Measurements from ENCODE around the gene TPCN2.

The TPCN2 gene

GRCh38 chr11:69113226-69113625 lies 64.5 kb downstream of the TPCN2 start:
- DNase-seq (ENCODE audit: low spot score), result no peak

DNA sequence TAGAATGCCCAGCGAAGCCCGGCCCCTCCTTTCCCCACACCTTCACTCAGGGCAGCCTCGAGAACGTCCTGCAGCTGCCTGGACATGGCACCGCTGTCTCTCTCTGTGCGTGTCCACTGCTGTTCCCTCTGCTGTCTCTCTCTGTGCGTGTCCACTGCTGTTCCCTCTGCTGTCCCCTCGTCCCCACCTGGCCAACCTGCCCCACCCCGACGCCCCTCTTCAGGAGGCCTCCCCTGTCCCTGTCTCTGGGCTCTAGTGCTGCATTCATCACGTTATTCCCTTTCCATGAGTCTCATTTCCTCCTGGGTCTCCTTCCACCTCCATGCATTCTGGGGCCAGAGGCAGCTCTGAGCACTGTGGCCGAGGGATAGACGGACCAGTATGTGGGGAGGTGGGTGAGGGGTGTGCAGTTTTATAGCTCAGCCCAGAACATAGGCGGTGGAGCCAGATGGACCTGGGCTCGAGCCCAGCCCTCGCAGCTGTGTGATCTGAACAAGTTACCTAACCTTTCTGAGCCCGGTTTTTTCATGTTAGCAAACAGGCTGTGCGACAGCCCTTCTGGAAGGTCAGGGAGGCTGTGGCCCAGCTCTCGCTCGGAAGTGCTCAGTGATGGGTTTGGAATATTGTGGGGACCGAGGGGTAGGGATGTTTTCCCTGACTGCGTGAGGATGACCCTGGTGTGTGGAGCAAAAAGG lies 65.1 kb downstream of the TPCN2 start:
- no peak for DNase-seq (ENCODE audit: low spot score)

- DNase-seq (ENCODE audit: low spot score), result no peak
Observed at GRCh38 chr11:69114362-69114761, 65.6 kb downstream of the TPCN2 start.

GRCh38 chr11:69114811-69115523 lies 66.2 kb downstream of the TPCN2 start:
- DNase-seq (ENCODE audit: low spot score), result no peak

DNA sequence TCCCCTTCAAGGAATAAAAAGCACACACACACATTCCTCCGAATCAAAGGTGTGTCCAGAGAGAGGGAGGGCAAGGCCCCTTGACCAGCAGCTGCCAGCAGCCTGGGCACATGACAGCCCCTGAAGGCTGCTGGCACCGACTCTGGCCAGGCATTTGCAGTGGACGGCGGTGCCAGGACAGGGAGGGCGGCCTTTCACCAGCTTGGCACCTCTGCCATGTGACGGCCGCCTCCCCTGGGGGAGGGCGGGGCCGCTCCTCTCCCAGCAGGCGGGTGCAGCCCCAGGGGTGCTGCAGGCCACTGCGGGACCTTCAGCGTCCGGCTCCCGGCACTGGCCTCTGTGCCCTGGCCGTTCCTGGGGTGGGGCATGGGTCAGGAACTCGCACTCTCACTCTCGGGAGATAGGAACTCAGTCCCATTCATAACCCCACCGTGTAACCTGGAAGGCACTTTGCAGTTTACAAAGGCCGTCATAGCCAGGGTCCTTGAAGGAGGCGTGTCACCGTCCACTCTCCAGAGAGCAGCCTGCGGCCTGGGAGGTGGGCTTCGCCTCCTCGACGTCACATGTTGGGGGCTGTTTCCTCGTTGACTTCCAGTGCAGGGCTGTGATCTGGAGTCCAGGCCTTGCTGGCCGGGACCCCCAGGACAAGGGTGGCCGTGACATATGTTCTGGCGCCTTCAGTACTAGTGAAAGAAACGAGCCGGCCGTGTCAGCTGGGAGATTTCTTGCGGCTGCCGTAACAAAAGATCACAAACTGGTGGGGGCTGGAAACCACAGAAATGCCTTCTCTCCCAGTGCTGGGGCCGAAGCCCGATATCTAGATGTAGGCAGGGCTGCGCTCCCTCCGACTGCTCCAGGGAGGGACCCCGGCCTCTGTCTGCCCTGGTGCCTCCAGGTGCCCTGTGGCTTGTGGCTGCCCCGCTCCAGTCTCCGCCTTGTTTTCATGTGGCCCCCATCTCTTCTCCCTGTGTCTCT lies 67.1 kb downstream of the TPCN2 start:
- DNase-seq (ENCODE audit: low spot score), result no peak

GRCh38 chr11:69116671-69117070 lies 67.9 kb downstream of the TPCN2 start:
- DNase-seq (ENCODE audit: low spot score), result no peak

DNA sequence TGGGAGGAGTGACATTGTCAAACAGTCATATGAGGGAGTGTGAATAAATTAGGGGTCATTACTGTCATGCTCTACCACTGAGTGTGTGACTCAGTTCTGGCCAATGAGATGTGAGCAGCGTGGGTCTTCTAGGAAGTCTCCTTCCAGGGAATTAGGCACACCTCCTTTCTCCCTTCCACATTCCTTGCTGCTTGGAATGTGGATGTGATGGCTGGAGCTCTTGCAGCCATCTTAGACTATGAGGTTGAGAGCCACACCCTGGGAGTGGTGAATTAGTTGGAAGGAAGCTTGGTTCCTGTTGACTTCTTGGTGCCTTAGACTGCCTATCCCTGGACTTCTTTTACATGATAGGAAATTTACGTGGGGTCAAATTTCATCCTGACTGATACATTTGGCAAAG lies 70.5 kb downstream of the TPCN2 start:
- no peak for DNase-seq (ENCODE audit: low spot score)

GRCh38 chr11:69120096-69120875 lies 71.6 kb downstream of the TPCN2 start:
- no peak for DNase-seq (ENCODE audit: low spot score)

- no peak for DNase-seq (ENCODE audit: low spot score)
Observed at GRCh38 chr11:69121021-69121420, 72.3 kb downstream of the TPCN2 start.

DNA sequence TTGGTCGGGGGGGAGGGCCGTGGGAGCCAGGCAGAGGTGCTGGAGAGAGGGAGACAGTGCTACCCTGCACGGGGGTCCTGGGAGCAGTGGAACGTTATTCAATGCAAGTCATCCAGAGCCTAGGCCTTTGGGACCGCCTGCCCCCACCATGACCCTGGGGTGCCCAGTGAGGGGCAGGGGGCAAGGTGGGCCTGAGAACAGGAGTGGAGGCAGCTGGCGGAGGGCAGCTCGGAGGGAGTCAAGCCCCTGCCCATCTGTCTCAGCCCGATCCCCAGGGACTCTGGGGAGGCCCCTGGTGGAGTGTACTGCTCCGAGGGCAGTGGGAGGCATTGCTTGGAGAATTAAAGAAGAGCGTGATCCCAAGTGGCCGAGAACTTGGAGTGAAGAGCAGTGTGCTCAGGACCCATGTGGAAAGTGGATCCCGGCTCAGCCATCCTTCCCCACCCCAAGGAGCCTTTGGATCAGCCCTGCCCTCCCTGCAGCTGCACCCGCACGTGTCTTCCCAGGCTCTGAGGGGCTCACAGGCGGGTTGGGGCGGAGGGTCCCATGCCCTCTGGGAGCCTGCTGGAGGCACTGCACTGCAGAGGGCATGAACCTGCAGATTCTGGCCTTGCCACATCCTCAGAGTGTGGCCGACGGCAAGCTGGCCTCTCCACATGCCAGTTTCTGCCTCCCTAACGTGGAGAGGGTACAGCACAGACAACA lies 73.0 kb downstream of the TPCN2 start:
- DNase-seq (ENCODE audit: low spot score), result no peak

GRCh38 chr11:69122326-69122629 lies 73.5 kb downstream of the TPCN2 start:
- no peak for DNase-seq (ENCODE audit: low spot score)

DNA sequence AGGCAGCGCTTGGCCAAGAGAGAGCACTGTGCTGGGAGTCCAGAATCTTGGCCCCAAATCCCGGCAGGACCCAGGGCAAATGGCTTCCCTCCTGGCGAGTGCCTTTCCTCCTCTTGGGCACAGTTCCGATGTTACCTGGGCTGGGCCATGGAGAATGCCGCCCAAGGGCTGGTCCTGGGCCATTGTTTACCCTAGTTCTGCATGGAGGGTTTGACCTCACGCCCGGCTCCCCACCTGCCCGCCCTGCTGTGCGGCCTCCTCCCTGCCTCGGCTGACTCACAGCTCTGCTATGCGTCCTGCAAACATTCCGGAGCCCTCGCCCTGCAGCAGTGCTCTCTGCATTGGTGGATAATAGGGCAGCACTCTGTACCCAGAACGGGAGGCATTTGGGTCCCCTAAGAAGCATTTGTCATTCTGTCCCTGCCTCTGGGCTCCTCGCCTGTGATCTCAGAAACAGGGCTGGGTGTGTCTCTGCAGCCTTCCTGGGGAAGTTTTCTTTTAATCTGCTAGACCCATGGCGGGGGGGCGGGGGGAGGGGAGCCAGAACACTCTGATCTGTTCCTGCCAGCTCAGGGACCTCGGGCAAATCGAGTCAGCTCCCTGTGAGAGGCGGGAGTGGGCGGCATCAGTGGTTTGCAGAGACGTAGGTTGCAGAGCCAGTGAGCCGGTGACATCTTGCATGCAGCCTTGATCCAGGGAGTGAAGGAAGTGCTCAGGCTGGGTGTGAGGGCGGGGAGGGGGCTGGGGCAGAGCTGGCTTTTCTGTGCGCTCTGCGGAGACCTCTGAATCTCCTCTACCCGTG lies 74.1 kb downstream of the TPCN2 start:
- DNase-seq (ENCODE audit: low spot score), result peak; percentile 94

DNA sequence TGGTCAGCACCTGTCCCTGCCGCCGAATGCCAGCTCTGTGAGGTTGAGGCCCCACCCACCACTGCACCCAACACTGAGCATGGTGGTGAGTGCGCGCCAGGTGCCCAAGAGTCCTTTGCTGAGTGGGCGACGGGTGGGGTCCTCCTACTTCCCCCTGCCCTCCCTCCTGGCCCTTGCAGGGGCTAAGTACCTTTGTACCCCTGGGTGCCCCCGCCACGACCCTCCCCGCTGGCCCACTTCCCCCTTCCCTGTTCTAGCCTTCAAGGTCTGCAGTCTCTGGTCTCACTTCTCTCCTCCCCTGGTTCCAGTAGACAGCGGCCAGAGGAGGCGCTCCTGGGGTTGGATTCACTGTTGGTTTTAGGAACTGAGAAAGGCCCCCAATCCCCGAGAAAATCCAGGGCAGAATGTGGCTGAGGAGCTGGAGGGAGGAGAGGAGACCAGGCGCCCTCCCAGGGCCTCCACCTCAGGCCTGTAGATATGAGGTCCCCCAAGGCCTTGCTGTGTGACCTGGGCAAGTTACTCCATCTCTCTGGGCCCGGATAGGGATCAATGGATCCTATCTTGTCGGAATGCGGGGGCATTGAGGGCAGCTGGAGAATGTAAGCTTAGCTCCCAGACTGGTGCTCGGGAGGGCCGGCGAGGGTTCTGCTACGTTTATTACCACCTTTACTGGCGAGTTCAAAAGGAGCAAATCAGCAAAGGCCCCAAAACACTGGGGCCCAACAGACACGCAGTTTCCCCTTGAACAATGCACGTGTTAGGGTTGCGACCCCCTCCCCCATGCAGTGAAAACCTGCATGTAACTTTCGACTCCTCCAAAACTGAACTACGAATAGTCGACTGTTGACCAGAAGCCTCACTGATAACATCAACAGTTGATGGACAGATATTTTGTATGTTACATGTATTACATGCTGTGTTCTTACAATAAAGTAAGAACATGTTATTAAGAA lies 75.1 kb downstream of the TPCN2 start:
- no peak for DNase-seq (ENCODE audit: low spot score)

GRCh38 chr11:69125861-69126260 lies 77.1 kb downstream of the TPCN2 start:
- DNase-seq (ENCODE audit: low spot score), result no peak

DNA sequence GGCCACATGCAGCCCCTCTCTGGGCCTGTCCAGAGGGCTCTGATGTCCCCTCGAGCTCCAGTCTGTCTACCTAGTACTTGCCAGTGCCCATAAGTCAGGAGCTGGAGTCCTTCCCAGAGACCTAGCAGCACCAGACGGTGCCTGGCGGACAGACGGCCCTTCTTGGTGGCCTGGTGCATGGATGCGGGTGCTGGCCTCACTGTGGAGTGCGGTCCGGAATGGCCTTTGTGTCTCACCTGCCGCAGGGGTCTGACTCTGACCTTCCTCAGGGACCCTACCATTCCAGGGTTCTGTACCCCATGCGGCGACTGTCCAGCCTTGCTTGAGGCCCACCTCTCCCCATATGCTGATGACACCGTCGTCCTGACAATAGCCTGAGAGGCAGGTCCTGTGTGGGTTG lies 77.6 kb downstream of the TPCN2 start:
- DNase-seq (ENCODE audit: low spot score), result no peak

DNA sequence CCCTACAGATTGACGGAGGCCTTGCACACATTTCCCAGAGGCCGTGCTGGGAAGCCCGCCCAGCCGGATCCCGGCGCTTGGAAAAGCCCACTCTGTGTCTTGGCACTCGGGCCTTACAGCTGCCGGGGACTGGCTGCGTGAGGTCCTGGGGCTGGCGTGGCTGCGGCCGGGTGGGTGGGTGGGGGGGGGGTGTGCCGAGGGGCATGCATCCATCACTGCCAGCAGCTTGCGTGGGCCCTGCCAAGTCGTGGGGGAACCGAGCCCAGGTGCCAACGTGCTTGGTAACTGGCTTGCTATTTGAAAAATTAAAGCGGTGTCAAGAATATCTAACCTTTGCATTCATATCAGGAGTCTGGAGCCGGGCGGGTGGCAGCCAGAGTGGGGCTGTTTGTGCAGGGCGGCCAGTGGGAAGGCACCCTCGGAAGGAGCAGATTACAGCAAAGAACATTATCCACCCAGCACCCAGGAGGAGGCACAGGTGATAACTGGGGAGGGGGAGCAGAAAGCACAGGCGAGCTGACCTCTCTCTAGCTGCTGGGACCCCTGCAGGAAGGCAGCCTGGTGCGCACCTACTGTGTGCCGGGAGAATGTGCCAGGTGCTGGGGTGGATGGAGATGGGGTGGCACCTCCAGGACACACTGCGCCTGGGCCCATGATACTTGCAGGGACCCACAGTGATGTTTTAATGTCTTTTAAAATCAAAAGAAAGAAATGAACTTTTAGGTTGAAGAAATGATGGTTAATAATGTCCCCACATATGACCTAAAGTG lies 78.5 kb downstream of the TPCN2 start:
- no peak for DNase-seq (ENCODE audit: low spot score)

GRCh38 chr11:69127884-69128283 lies 79.2 kb downstream of the TPCN2 start:
- no peak for DNase-seq (ENCODE audit: low spot score)

- no peak for DNase-seq (ENCODE audit: low spot score)
Observed at GRCh38 chr11:69129053-69129452, 80.3 kb downstream of the TPCN2 start.

DNA sequence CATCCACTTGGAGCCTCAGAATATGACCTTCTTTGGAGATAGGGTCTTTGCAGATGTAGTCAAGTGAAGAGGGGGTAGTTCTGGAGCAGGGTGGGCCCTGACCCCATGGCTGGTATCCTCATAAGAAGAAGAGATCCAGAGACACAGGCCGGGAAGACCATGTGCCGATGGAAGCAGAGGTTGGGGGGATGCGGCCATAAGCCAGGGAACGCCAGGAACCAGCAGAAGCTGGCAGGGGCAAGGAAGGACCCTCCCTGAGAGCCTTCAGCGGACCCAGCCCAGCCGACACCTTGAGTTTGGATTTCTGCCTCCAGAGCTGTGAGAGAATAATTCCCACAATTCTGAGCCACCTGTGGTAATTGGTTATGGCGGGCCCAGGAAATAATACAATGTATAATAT lies 80.9 kb downstream of the TPCN2 start:
- DNase-seq (ENCODE audit: low spot score), result no peak
